Measurements from ENCODE around the gene GGCX.
"Not testable (repeated sequence)": the region's sequence is repeated elsewhere in the genome, so short reads cannot be mapped to it uniquely, and the experiment has no call there.

GGCX gene

DNA sequence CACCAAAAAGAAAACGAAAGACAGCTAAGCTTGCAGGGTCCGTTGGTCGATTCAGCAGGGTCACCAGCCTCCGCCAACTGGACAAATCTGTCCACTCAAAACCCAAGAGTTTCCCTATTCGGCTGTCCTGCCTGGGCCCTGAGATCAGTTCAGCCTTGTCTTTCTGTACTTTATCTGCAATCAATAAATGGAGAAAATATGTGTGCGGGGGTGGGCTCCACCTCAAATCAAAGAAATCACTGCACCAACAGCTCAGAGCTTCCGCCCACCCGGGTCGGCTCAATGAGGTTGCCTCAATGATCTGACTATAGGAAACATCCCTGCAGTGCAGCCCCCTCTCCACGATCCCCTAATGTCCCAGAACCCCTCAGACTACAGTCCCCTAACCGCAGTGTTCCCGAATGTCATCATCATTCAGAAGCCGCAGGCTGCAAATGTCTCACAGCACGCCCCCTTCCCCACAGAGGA, 447 bp downstream of the GGCX start:
- Histone ChIP-seq H3K9me3 (ENCODE audit: insufficient read depth, low read length) (no peaks in the 10 kb centered on the region), H3K27me3 (ENCODE audit: insufficient read depth, insufficient read length) (no peaks in the 10 kb centered on the region), H3K9ac (ENCODE audit: insufficient read length, low read depth) (peak overlapping the region; percentile 80), H3K36me3 (ENCODE audit: insufficient read depth, insufficient read length, low read length) (peaks cover 29% of the 10 kb centered on the region), H3K4me1 (ENCODE audit: insufficient read depth, insufficient read length) (no peaks in the 10 kb centered on the region), H3K4me3 (ENCODE audit: insufficient read length, low read depth) (peak overlapping the region; percentile 77)
- TF ChIP-seq YY1 (IDR thresholded peaks at IDR 0.05; ENCODE audit: insufficient read depth, insufficient read length): no peak
- no peak for TF ChIP-seq ZNF274 (IDR thresholded peaks at IDR 0.05; ENCODE audit: low read depth, low read length)
- no peak for TF ChIP-seq SUZ12 (IDR thresholded peaks at IDR 0.05; ENCODE audit: extremely low read depth, insufficient read depth, insufficient read length)
- no peak for DNase-seq (ENCODE audit: low read depth, low spot score)

DNA sequence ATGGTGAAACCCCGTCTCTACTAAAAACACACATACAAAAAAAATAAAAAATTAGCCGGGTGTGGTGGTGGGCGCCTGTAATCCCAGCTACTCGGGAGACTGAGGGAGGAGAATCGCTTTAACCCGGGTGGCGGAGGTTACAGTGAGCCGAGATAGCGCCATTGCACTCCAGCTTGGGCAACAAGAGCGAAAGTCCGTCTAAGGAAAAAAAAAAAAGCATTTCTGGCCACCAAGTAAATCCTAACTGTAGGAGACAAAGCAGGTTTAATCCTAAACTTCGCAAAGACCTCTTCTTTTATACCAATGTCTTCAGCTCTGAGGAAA, 928 bp downstream of the GGCX start:
- peaks cover 32% of the 10 kb centered on the region for H3K36me3 ChIP-seq (ENCODE audit: insufficient read depth, insufficient read length, low read length)
- H3K4me1 ChIP-seq (ENCODE audit: insufficient read depth, insufficient read length); H3K27me3 ChIP-seq (ENCODE audit: insufficient read depth, insufficient read length); H3K9me3 ChIP-seq (ENCODE audit: insufficient read depth, low read length); DNase-seq (ENCODE audit: low read depth, low spot score): not testable (repeated sequence)
- peak overlapping the region; percentile 77 for H3K4me3 ChIP-seq (ENCODE audit: insufficient read length, low read depth)
- H3K9ac ChIP-seq (ENCODE audit: insufficient read length, low read depth): peak overlapping the region; percentile 80

DNA sequence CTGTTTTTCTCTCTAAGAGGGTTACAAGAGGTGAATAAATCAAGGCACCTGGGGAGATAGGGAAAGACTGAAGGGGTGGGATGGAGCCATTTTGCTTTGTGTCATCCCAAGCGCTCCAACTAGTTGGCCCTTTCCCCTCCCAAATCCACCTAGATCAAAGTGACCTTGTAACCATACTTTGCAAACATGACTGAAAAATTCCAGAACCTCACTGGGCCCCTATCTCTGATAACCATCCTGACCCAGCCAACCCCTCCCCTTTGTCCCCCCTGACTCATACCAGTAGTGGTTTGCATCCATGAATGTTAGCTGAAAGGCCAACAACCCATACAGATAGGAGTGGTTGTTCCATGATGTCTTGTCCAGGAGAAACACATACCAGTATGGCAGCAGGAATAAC, 3.1 kb downstream of the GGCX start:
- Histone ChIP-seq H3K4me1 (ENCODE audit: insufficient read depth, insufficient read length) (no peaks in the 10 kb centered on the region), H3K27me3 (ENCODE audit: insufficient read depth, insufficient read length) (no peaks in the 10 kb centered on the region), H3K36me3 (ENCODE audit: insufficient read depth, insufficient read length, low read length) (peaks cover 51% of the 10 kb centered on the region), H3K4me3 (ENCODE audit: insufficient read length, low read depth) (no peak overlapping the region), H3K9ac (ENCODE audit: insufficient read length, low read depth) (no peak overlapping the region), H3K9me3 (ENCODE audit: insufficient read depth, low read length) (no peaks in the 10 kb centered on the region)
- no peak for DNase-seq (ENCODE audit: low read depth, low spot score)
- TF ChIP-seq SUZ12 (IDR thresholded peaks at IDR 0.05; ENCODE audit: extremely low read depth, insufficient read depth, insufficient read length): no peak
- TF ChIP-seq YY1 (IDR thresholded peaks at IDR 0.05; ENCODE audit: insufficient read depth, insufficient read length): no peak
- TF ChIP-seq ZNF274 (IDR thresholded peaks at IDR 0.05; ENCODE audit: low read depth, low read length): no peak

DNA sequence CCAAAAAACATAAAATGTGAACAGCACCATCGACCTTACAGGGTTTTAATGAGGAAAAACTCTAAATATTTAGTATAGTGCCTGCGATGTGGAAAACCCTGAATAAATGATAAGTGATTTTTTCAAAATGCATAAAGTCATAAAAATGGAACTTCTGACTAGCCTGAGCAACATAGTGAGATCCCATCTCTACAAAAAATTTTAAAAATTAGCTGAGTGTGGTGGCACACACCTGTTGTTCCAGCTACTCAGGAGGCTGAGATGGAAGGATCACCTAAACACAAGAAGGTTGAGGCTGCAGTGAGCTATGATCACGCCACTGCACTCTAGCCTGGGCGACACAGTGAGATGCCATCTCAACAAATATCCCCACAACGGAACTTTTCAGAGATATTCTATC, 4.2 kb downstream of the GGCX start:
- TF ChIP-seq SUZ12 (IDR thresholded peaks at IDR 0.05; ENCODE audit: extremely low read depth, insufficient read depth, insufficient read length) (no peak), ZNF274 (IDR thresholded peaks at IDR 0.05; ENCODE audit: low read depth, low read length) (no peak), YY1 (IDR thresholded peaks at IDR 0.05; ENCODE audit: insufficient read depth, insufficient read length) (no peak)
- Histone ChIP-seq H3K9me3 (ENCODE audit: insufficient read depth, low read length) (no peaks in the 10 kb centered on the region), H3K9ac (ENCODE audit: insufficient read length, low read depth) (no peak overlapping the region), H3K4me3 (ENCODE audit: insufficient read length, low read depth) (no peak overlapping the region), H3K4me1 (ENCODE audit: insufficient read depth, insufficient read length) (no peaks in the 10 kb centered on the region), H3K27me3 (ENCODE audit: insufficient read depth, insufficient read length) (no peaks in the 10 kb centered on the region), H3K36me3 (ENCODE audit: insufficient read depth, insufficient read length, low read length) (peaks cover 61% of the 10 kb centered on the region)
- no peak for DNase-seq (ENCODE audit: low read depth, low spot score)

DNA sequence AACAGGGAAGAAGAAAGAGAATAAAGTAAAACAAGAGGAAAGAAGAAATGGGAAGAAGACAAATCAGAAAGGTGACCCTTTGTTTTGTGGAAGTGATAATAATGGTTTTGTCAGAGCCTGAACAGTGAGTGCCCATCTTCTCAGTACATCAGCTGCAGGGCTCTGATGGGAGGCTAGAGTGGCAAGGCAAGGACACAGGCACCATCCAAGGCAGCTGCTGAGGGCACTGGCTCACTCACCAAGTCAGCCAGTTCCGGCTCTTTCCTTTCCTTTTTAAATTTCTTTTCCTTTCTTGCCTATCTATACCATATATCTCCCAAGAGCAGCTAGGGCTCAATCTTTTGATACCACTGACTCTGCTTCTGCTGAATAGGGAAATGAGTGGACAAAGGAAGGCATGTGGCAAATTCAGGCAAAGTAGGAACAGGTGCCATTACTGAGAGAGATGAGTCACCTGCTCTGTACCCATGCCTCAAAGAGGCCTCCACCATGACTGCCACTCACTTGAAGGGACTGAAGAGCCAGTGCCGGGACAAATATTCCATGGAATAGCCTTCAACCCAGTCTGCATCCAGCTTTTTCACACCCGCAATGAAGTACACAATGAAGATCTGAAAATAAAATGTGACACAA, 6.2 kb downstream of the GGCX start:
- DNase-seq (ENCODE audit: low read depth, low spot score): no peak
- Histone ChIP-seq H3K4me1 (ENCODE audit: insufficient read depth, insufficient read length) (no peaks in the 10 kb centered on the region), H3K27me3 (ENCODE audit: insufficient read depth, insufficient read length) (no peaks in the 10 kb centered on the region), H3K9me3 (ENCODE audit: insufficient read depth, low read length) (no peaks in the 10 kb centered on the region), H3K36me3 (ENCODE audit: insufficient read depth, insufficient read length, low read length) (peaks cover 81% of the 10 kb centered on the region), H3K9ac (ENCODE audit: insufficient read length, low read depth) (no peak overlapping the region), H3K4me3 (ENCODE audit: insufficient read length, low read depth) (no peak overlapping the region)
- TF ChIP-seq ZNF274 (IDR thresholded peaks at IDR 0.05; ENCODE audit: low read depth, low read length): no peak
- TF ChIP-seq SUZ12 (IDR thresholded peaks at IDR 0.05; ENCODE audit: extremely low read depth, insufficient read depth, insufficient read length): no peak
- no peak for TF ChIP-seq YY1 (IDR thresholded peaks at IDR 0.05; ENCODE audit: insufficient read depth, insufficient read length)

DNA sequence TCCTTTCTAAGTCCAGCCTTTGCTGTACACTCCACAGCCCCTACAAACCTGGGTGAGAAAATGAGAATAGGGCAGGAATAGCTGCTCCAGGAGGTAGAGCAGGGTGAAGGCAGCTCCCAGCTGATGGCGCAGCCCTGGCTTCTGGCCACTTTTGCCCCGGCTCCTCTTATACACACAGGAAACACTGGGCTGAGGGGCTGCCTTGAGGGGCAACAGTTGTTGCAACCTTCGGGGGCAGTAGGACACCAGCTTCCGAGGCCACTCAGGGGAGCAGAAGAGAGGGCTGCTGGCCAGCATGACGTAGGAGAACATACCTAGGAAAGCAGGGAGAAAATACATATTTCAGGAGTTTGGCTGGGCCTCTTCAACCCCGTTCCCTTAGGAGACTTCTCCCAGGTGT, 8.1 kb downstream of the GGCX start:
- Histone ChIP-seq H3K27me3 (ENCODE audit: insufficient read depth, insufficient read length) (no peaks in the 10 kb centered on the region), H3K36me3 (ENCODE audit: insufficient read depth, insufficient read length, low read length) (peaks cover 81% of the 10 kb centered on the region)
- TF ChIP-seq SUZ12 (IDR thresholded peaks at IDR 0.05; ENCODE audit: extremely low read depth, insufficient read depth, insufficient read length) (no peak), ZNF274 (IDR thresholded peaks at IDR 0.05; ENCODE audit: low read depth, low read length) (no peak), YY1 (IDR thresholded peaks at IDR 0.05; ENCODE audit: insufficient read depth, insufficient read length) (no peak)

DNA sequence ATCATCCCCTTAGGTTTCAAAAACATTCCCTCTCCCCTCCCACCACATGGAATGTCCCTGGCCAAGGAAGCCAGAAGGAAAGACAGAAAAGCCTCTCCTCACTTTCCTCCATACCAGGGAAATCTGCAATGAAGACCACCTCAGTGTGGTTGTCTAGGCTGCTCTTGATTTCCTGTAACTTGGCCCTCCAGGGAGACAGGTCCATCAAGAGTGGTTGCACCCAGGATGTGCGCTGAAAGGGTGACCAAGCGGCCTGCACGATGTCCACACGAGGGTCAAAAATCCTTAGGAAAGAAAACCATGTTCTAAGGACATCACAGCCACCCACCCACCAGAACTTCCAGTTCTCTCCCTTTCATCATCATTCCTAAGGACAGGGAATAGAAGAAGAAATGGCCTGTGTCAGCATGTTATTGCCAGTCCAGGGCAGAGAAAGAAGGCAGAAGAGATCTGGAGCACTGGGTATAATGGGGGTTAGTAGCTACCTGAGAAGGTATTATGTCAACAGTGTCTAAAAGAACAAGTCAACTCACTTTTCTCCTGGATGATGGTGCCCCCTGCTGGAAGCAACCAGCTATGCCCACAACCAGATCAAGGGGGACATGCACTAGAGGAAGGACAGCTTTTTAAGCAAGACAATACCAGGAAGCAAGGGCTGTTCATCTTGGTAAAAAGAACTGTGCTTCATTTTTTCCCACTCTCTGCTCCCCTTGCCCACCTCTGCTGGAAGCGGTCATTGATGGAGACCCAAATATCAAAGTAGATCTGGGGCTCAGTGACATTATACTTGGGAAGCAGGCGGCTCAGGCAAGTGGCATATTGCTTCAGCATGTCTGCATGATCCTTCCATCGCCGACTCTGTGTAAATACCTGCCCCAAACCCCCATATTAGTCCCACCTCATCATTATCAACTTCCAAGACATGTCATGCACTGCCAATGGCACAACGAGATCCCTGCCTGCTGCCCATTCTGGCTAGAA, 9.3 kb downstream of the GGCX start:
- H3K4me3 ChIP-seq (ENCODE audit: insufficient read length, low read depth): no peak overlapping the region
- H3K9me3 ChIP-seq (ENCODE audit: insufficient read depth, low read length): no peaks in the 10 kb centered on the region
- H3K27me3 ChIP-seq (ENCODE audit: insufficient read depth, insufficient read length): no peaks in the 10 kb centered on the region
- H3K4me1 ChIP-seq (ENCODE audit: insufficient read depth, insufficient read length): no peaks in the 10 kb centered on the region
- no peak overlapping the region for H3K9ac ChIP-seq (ENCODE audit: insufficient read length, low read depth)
- H3K36me3 ChIP-seq (ENCODE audit: insufficient read depth, insufficient read length, low read length): peaks cover 81% of the 10 kb centered on the region
- TF ChIP-seq YY1 (IDR thresholded peaks at IDR 0.05; ENCODE audit: insufficient read depth, insufficient read length): no peak
- no peak for TF ChIP-seq ZNF274 (IDR thresholded peaks at IDR 0.05; ENCODE audit: low read depth, low read length)
- TF ChIP-seq SUZ12 (IDR thresholded peaks at IDR 0.05; ENCODE audit: extremely low read depth, insufficient read depth, insufficient read length): no peak
- peak; percentile 85 for DNase-seq (ENCODE audit: low read depth, low spot score)

More for the DNA sequence above, 8.1 kb downstream of the GGCX start:
- DNase-seq (ENCODE audit: low read depth, low spot score): no peak
- Histone ChIP-seq H3K4me3 (ENCODE audit: insufficient read length, low read depth) (no peak overlapping the region), H3K9me3 (ENCODE audit: insufficient read depth, low read length) (no peaks in the 10 kb centered on the region), H3K4me1 (ENCODE audit: insufficient read depth, insufficient read length) (no peaks in the 10 kb centered on the region), H3K9ac (ENCODE audit: insufficient read length, low read depth) (no peak overlapping the region)
